ENCODE results near the gene ABCA7.

Gene ABCA7

GRCh38 chr19:1046836-1047695, 7.2 kb downstream of the ABCA7 start:
- TF ChIP-seq CTCF (conservative IDR thresholded peaks at IDR 0.05) (no peak), ZFX (IDR thresholded peaks at IDR 0.05) (no peak)
- H3K27ac ChIP-seq: no peak overlapping the region

GRCh38 chr19:1047696-1048147, 7.8 kb downstream of the ABCA7 start:
- TF ChIP-seq CTCF (conservative IDR thresholded peaks at IDR 0.05): no peak
- no peak overlapping the region for H3K27ac ChIP-seq

- no peak for TF ChIP-seq ZFX (IDR thresholded peaks at IDR 0.05)
- TF ChIP-seq CTCF (conservative IDR thresholded peaks at IDR 0.05): no peak
- no peak overlapping the region for H3K27ac ChIP-seq
These were observed 9.2 kb downstream of the ABCA7 start for GRCh38 chr19:1049106-1049505.

- no peak for TF ChIP-seq CTCF (conservative IDR thresholded peaks at IDR 0.05)
- H3K27ac ChIP-seq: no peak overlapping the region
These were observed 9.9 kb downstream of the ABCA7 start for GRCh38 chr19:1049800-1050199.

- H3K27ac ChIP-seq: no peak overlapping the region
- no peak for TF ChIP-seq ZFX (IDR thresholded peaks at IDR 0.05)
- TF ChIP-seq CTCF (conservative IDR thresholded peaks at IDR 0.05): no peak
These were observed 11.3 kb downstream of the ABCA7 start for GRCh38 chr19:1050989-1051788.

- no peak overlapping the region for H3K27ac ChIP-seq
- TF ChIP-seq ZFX (IDR thresholded peaks at IDR 0.05) (no peak), CTCF (conservative IDR thresholded peaks at IDR 0.05) (no peak)
These were observed 11.9 kb downstream of the ABCA7 start for GRCh38 chr19:1051791-1052190.
